Smooth muscle cell (in vitro differentiated cells): ENCODE results near the gene LIN7C. TPM values are rescaled to one million over a fixed set of nuclear protein-coding genes. Genes with fewer than 3 reads are reported as not detected.

Experiments
- DNase-seq: peaks from one replicate; lab custom pipeline; 2025; ENCODE audit not compliant: unreplicated experiment; lab: John Stamatoyannopoulos, UW
- H2AFZ ChIP-seq: fragments of 200-600 bp; sonication (generic); 2 replicates; pipeline ENCODE4 v1.6.0; 2016; ENCODE audit warnings: antibody characterized with exemption, low read depth, mild to moderate bottlenecking
- H3F3A ChIP-seq: fragments of 200-600 bp; sonication (generic); 2 replicates; pipeline ENCODE4 v1.6.0; 2017; ENCODE audit warnings: antibody characterized with exemption, low read depth
- H3K27ac ChIP-seq: fragments of 200-600 bp; sonication (generic); 2 replicates; pipeline ENCODE4 v1.5.1; 2016; ENCODE audit warnings: low read depth, mild to moderate bottlenecking
- H3K27me3 ChIP-seq: fragments of 200-600 bp; sonication (generic); 2 replicates; pipeline ENCODE4 v1.6.1; 2016; ENCODE audit warnings: low read depth, mild to moderate bottlenecking
- H3K36me3 ChIP-seq: fragments of 200-600 bp; sonication (generic); 2 replicates; pipeline ENCODE4 v1.5.1; 2016; ENCODE audit warnings: low read depth
- H3K4me1 ChIP-seq: fragments of 200-600 bp; sonication (generic); 2 replicates; pipeline ENCODE4 v1.5.1; 2016; ENCODE audit warnings: low read depth
- H3K4me2 ChIP-seq: fragments of 200-600 bp; sonication (generic); 2 replicates; pipeline ENCODE4 v1.6.0; 2016; ENCODE audit warnings: mild to moderate bottlenecking
- H3K4me3 ChIP-seq: fragments of 200-600 bp; sonication (generic); 2 replicates; pipeline ENCODE4 v1.5.1; 2016; ENCODE audit warnings: mild to moderate bottlenecking
- H3K79me2 ChIP-seq: fragments of 200-600 bp; sonication (generic); 2 replicates; pipeline ENCODE4 v1.6.0; 2016; ENCODE audit warnings: low read depth, mild to moderate bottlenecking
- H3K9ac ChIP-seq: fragments of 200-600 bp; sonication (generic); 2 replicates; pipeline ENCODE4 v1.6.0; 2016; ENCODE audit warnings: low read depth
- H3K9me3 ChIP-seq: fragments of 200-600 bp; sonication (generic); replicated peaks from 2 replicates; pipeline ENCODE4 v1.5.1; 2016; ENCODE audit warnings: low read depth
- H4K20me1 ChIP-seq: fragments of 200-600 bp; sonication (generic); 2 replicates; pipeline ENCODE4 v1.6.0; 2016; ENCODE audit warnings: low read depth
- CTCF ChIP-seq: fragments of 200-600 bp; sonication (generic); IDR thresholded peaks from 2 replicates; pipeline ENCODE4 v1.5.1; 2017; ENCODE audit warnings: borderline replicate concordance, mild to moderate bottlenecking, antibody characterized with exemption; ENCODE audit not compliant: insufficient read depth, poor library complexity, severe bottlenecking
- WGBS: methylation state at CpG from one replicate; pipeline ENCODE4 v1.1.7; 2016; ENCODE audit warnings: low lambda C conversion rate; 5-methylcytosine and 5-hydroxymethylcytosine counted together
- polyA plus RNA-seq: library from polyadenylated mRNA; unstranded; fragments of >200 nt; fragmentation: Nextera tagmentation; extraction: Ambion mirVana; gene quantifications from 2 replicates; pipeline ENCODE4 v1.2.1, GENCODE V29; 2016
- total RNA-seq: library from RNA; depleted of rRNA; stranded (reverse); fragments of >200 nt; gene quantifications from 2 replicates; pipeline ENCODE4 v1.2.3, GENCODE V29; 2014

Gene LIN7C
- total and polyA plus RNA-seq, 2 experiments from 2014 or later: 11.3 to 30.8 TPM

- H2AFZ ChIP-seq: no peak overlapping the region
- no peak overlapping the region for H3K4me3 ChIP-seq
- no peaks in the 10 kb centered on the region for H3K4me1 ChIP-seq
- H3K4me2 ChIP-seq: no peak overlapping the region
- TF ChIP-seq CTCF: no peak
- no peaks in the 10 kb centered on the region for H4K20me1 ChIP-seq
- H3K27me3 ChIP-seq: no peaks in the 10 kb centered on the region
- H3K27ac ChIP-seq: no peak overlapping the region
- H3K79me2 ChIP-seq: no peaks in the 10 kb centered on the region
- no peaks in the 10 kb centered on the region for H3K9me3 ChIP-seq
- DNase-seq: no peak
- no peaks in the 10 kb centered on the region for H3F3A ChIP-seq
- H3K36me3 ChIP-seq: no peaks in the 10 kb centered on the region
- H3K9ac ChIP-seq: no peak overlapping the region
Measured at GRCh38 chr11:27528712-27529111, 22.1 kb upstream of the LIN7C start.

- Histone ChIP-seq H3K27ac (no peak overlapping the region), H2AFZ (no peak overlapping the region), H4K20me1 (no peaks in the 10 kb centered on the region), H3F3A (no peaks in the 10 kb centered on the region), H3K9ac (no peak overlapping the region), H3K4me3 (no peak overlapping the region), H3K27me3 (no peaks in the 10 kb centered on the region), H3K79me2 (no peaks in the 10 kb centered on the region), H3K9me3 (no peaks in the 10 kb centered on the region), H3K36me3 (no peaks in the 10 kb centered on the region), H3K4me1 (no peaks in the 10 kb centered on the region), H3K4me2 (no peak overlapping the region)
- no peak for TF ChIP-seq CTCF
- no peak for DNase-seq
- WGBS: 91% methylated on average over 2 of the region's 2 CpGs
Measured at GRCh38 chr11:27526535-27526934, 20.0 kb upstream of the LIN7C start.

- no peak for DNase-seq
- H3K27me3 ChIP-seq: no peaks in the 10 kb centered on the region
- H3K27ac ChIP-seq: no peak overlapping the region
- no peaks in the 10 kb centered on the region for H4K20me1 ChIP-seq
- no peaks in the 10 kb centered on the region for H3K36me3 ChIP-seq
- H3K9ac ChIP-seq: no peak overlapping the region
- no peak overlapping the region for H3K4me3 ChIP-seq
- H3F3A ChIP-seq: no peaks in the 10 kb centered on the region
- no peaks in the 10 kb centered on the region for H3K79me2 ChIP-seq
- H3K4me1 ChIP-seq: no peaks in the 10 kb centered on the region
- no peaks in the 10 kb centered on the region for H3K9me3 ChIP-seq
- no peak overlapping the region for H2AFZ ChIP-seq
- no peak overlapping the region for H3K4me2 ChIP-seq
- WGBS: 88% methylated on average over 4 of the region's 4 CpGs
- TF ChIP-seq CTCF: no peak
Measured at GRCh38 chr11:27525824-27526516, 19.4 kb upstream of the LIN7C start.

- no peak for DNase-seq
- WGBS: 43% methylated on average over 5 of the region's 5 CpGs
- no peak overlapping the region for H3K4me2 ChIP-seq
- no peak overlapping the region for H3K27ac ChIP-seq
- H3K4me3 ChIP-seq: no peak overlapping the region
- no peaks in the 10 kb centered on the region for H3K36me3 ChIP-seq
- H3F3A ChIP-seq: no peaks in the 10 kb centered on the region
- no peaks in the 10 kb centered on the region for H4K20me1 ChIP-seq
- TF ChIP-seq CTCF: no peak
- H3K27me3 ChIP-seq: no peaks in the 10 kb centered on the region
- H3K9ac ChIP-seq: no peak overlapping the region
- H3K4me1 ChIP-seq: no peaks in the 10 kb centered on the region
- H2AFZ ChIP-seq: no peak overlapping the region
- no peaks in the 10 kb centered on the region for H3K79me2 ChIP-seq
- H3K9me3 ChIP-seq: no peaks in the 10 kb centered on the region
Measured at GRCh38 chr11:27524155-27524554, 17.6 kb upstream of the LIN7C start.
